Sigmoid colon (tissue), 4 donors: ENCODE data around the gene LIMD2.

ENCODE experiments used
- EP300 ChIP-seq, 4 donors: sonication (generic); formaldehyde crosslinking; IDR thresholded peaks; one replicate each; pipeline ENCODE4 v1.6.1; 2017; ENCODE audit warnings: antibody characterized with exemption in 4 of 4
- POLR2A ChIP-seq, 2 donors: fragments of 450-650 bp; IDR thresholded peaks; one replicate each; pipeline ENCODE4 v1.6.1; 2016; ENCODE audit warnings: antibody characterized with exemption in 2 of 2, mild to moderate bottlenecking in 2 of 2, moderate library complexity in 2 of 2
- POLR2AphosphoS5 ChIP-seq, 4 donors: sonication (generic); formaldehyde crosslinking; IDR thresholded peaks; one replicate each; pipeline ENCODE4 v1.6.1; 2017; ENCODE audit warnings: antibody characterized with exemption in 4 of 4
- TF ChIP-seq, protein P1 (sequence below), 4 experiments: fragments of 450-650 bp in 3 of 4; fragments of 200-600 bp in 1 of 4; IDR thresholded peaks; one replicate each; pipeline ENCODE4 v1.5.1; 2016 to 2019; ENCODE audit warnings: antibody characterized with exemption in 4 of 4, mild to moderate bottlenecking in 3 of 4, moderate library complexity in 2 of 4

DNA sequence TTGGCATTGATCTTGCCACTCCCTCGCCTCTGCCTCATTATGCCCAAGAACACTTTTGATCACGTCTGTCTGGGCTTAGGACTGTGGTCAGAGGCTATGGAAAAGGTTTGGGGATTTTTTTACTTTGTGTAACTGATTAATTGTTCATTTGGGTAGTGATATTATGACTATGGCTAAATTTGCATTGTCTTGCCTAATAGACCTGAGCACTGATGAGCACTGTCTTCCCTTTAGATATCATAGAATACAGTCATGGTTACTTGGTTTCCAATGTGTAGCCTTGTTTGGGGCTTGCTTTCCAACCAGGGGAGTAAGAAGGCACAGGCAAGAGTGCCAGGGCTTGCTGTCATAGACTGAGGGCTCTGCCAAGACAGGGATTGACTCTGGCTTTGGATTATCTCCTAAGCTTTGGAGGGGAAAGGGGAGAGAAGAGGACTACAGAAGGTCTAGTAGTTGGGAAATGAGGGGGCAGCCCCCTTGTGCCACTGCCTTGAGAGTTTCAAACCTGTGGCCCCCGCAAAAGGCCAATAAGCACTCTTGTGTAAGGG is 13.7 kb downstream of the LIMD2 start:
- TF ChIP-seq, protein P1, sequence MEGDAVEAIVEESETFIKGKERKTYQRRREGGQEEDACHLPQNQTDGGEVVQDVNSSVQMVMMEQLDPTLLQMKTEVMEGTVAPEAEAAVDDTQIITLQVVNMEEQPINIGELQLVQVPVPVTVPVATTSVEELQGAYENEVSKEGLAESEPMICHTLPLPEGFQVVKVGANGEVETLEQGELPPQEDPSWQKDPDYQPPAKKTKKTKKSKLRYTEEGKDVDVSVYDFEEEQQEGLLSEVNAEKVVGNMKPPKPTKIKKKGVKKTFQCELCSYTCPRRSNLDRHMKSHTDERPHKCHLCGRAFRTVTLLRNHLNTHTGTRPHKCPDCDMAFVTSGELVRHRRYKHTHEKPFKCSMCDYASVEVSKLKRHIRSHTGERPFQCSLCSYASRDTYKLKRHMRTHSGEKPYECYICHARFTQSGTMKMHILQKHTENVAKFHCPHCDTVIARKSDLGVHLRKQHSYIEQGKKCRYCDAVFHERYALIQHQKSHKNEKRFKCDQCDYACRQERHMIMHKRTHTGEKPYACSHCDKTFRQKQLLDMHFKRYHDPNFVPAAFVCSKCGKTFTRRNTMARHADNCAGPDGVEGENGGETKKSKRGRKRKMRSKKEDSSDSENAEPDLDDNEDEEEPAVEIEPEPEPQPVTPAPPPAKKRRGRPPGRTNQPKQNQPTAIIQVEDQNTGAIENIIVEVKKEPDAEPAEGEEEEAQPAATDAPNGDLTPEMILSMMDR (IDR thresholded peaks at IDR 0.05) = no peak
- no peak for TF ChIP-seq POLR2A (IDR thresholded peaks at IDR 0.05)
- TF ChIP-seq EP300 (IDR thresholded peaks at IDR 0.05) = no peak
- TF ChIP-seq POLR2AphosphoS5 (IDR thresholded peaks at IDR 0.05) = no peak
